Spleen (tissue), 7 donors: ENCODE data around the gene CHD5.

Experiments
- POLR2A ChIP-seq, 3 donors: fragments of 450-650 bp; IDR thresholded peaks; one replicate each; pipeline ENCODE4 v1.5.1; 2017; ENCODE audit warnings: antibody characterized with exemption in 3 of 3, mild to moderate bottlenecking in 1 of 3
- POLR2AphosphoS5 ChIP-seq, 3 donors: sonication (generic); formaldehyde crosslinking; IDR thresholded peaks; one replicate each; pipeline ENCODE4 v1.5.1; 2017; ENCODE audit warnings: antibody characterized with exemption in 3 of 3
- TF ChIP-seq, protein P1 (sequence below), 11 experiments: fragments of 200-600 bp in 7 of 11; fragments of 450-650 bp in 4 of 11; sonication (generic) in 4 of 11; IDR thresholded peaks in 8 of 11; conservative IDR thresholded peaks in 3 of 11; 1 replicate in 7 of 11; 2 replicates in 4 of 11; pipeline versions ENCODE4 v1.4.0 to v1.8.0; 2016 to 2021; ENCODE audit warnings: antibody characterized with exemption in 11 of 11, inconsistent platforms in 4 of 11, mild to moderate bottlenecking in 1 of 11
- donor health status: DM: no; HTN: no; CAD: no; lungs with moderate emphysema.
- donor health status: DM: no; HTN: no; CAD: no.
- donor health status: DM: no; HTN: no; CAD: no.

DNA sequence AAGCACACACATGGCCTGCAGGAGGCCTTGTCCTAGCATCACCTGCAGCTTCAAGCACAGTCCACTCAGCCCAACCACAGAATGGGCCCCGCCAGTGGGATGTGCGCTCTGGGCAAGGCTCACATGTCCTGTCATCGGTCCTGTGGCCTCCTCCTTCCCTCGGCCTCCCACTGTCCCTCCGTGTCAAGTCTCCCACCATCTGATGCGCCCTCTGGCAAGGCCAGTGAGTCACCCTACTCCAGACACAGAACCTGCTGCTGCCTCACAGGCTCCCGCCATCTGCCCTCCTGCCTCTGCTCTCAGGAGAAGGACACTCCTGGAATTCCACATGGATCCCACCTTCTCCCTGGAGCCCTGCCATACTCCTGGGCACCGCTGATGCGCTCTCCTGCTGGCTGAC, 120.3 kb downstream of the CHD5 start:
- TF ChIP-seq POLR2AphosphoS5 (IDR thresholded peaks at IDR 0.05), result peak in 1 of 3 donors; percentile 35
- TF ChIP-seq, protein P1, sequence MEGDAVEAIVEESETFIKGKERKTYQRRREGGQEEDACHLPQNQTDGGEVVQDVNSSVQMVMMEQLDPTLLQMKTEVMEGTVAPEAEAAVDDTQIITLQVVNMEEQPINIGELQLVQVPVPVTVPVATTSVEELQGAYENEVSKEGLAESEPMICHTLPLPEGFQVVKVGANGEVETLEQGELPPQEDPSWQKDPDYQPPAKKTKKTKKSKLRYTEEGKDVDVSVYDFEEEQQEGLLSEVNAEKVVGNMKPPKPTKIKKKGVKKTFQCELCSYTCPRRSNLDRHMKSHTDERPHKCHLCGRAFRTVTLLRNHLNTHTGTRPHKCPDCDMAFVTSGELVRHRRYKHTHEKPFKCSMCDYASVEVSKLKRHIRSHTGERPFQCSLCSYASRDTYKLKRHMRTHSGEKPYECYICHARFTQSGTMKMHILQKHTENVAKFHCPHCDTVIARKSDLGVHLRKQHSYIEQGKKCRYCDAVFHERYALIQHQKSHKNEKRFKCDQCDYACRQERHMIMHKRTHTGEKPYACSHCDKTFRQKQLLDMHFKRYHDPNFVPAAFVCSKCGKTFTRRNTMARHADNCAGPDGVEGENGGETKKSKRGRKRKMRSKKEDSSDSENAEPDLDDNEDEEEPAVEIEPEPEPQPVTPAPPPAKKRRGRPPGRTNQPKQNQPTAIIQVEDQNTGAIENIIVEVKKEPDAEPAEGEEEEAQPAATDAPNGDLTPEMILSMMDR (IDR thresholded peaks at IDR 0.05 in 8 of 11, conservative IDR thresholded peaks at IDR 0.05 in 3 of 11), result no peak
- TF ChIP-seq POLR2A (IDR thresholded peaks at IDR 0.05), result no peak
